GM13977 (cell line): ENCODE measurements around the gene SCAP.

Source experiments
- DNase-seq: peaks from one replicate; pipeline ENCODE4 v3.0.0; 2012; ENCODE audit warnings: low spot score
- in situ Hi-C: fragments of 300-500 bp; cut with MboI; formaldehyde crosslinking; loops from one replicate; pipeline ENCODE4 v1.12.0; 2022; ENCODE audit warnings: low sequenced_read_pairs, low pct_unique_long_range_greater_than_20kb, mixed read lengths, inconsistent platforms; ENCODE audit not compliant: unreplicated experiment
- TF ChIP-seq, protein P1 (sequence below): IDR thresholded peaks from 2 replicates; pipeline ENCODE4 v1.5.1; 2012; ENCODE audit warnings: mild to moderate bottlenecking, control low read depth; ENCODE audit not compliant: insufficient read depth; ENCODE audit errors: extremely low read depth, missing control alignments

Gene SCAP

DNA sequence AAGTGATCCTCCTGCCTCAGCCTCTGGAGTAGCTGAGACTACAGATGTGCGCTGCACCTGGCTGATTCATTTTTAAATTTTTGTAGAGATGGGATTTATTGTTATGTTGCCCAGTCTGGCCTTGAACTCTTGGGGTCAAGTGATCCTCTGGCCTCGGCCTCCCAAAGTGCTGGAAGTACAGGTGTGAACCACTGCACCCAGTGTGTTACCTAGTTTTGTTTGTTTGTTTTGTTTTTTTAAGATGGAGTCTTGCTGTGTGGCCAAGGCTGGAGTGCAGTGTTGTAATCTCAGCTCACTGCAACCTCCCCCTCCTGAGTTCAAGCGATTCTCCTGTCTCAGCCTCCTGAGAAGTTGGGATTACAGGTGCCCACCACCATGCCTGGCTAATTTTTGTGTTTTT lies 82.8 kb downstream of the SCAP start:
- in situ Hi-C loops, result no loop called here
- TF ChIP-seq, protein P1, sequence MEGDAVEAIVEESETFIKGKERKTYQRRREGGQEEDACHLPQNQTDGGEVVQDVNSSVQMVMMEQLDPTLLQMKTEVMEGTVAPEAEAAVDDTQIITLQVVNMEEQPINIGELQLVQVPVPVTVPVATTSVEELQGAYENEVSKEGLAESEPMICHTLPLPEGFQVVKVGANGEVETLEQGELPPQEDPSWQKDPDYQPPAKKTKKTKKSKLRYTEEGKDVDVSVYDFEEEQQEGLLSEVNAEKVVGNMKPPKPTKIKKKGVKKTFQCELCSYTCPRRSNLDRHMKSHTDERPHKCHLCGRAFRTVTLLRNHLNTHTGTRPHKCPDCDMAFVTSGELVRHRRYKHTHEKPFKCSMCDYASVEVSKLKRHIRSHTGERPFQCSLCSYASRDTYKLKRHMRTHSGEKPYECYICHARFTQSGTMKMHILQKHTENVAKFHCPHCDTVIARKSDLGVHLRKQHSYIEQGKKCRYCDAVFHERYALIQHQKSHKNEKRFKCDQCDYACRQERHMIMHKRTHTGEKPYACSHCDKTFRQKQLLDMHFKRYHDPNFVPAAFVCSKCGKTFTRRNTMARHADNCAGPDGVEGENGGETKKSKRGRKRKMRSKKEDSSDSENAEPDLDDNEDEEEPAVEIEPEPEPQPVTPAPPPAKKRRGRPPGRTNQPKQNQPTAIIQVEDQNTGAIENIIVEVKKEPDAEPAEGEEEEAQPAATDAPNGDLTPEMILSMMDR, result no peak
- no peak for DNase-seq

DNA sequence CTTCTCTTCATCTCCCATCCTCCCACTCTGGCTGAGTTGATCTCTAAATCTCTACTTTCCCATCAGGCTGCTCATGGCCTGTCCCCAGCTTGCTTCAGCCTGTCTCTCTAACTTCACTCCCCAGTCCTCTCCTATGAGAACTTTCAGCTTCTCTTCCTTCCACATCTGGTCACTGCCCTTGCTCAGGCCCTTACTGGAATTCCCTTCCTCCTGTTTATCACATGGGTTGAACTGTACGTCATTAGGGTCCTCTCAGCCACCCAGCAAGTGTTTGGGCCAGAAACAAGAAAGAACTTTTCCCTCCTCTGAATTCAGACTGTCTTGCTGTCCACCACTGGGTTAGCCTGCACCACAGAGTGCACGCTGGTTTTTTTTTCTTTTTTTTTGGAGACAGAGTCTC lies 89.9 kb downstream of the SCAP start:
- in situ Hi-C loops, result no loop called here
- no peak for DNase-seq
- TF ChIP-seq, protein P1, result no peak

DNA sequence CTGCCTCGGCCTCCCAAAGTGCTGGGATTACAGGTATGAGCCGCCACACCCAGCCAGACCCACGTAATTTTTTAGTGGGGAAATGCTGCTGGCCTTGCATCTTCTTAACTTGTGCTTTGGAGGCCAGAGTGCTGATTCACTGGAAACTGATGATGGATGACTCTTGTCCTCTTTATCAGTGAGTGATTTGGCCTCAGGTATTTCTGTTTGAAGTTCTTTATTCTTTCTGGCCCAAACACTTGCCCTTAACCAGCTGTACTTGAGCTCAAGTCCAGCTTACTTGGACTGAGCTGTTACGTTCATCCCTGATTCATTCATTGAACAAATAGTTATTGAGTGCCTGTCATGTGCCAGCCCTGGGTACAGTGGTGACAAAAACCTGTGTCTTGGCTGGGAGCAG lies 90.7 kb downstream of the SCAP start:
- TF ChIP-seq, protein P1, result no peak
- no peak for DNase-seq
- in situ Hi-C loops, result no loop called here

DNA sequence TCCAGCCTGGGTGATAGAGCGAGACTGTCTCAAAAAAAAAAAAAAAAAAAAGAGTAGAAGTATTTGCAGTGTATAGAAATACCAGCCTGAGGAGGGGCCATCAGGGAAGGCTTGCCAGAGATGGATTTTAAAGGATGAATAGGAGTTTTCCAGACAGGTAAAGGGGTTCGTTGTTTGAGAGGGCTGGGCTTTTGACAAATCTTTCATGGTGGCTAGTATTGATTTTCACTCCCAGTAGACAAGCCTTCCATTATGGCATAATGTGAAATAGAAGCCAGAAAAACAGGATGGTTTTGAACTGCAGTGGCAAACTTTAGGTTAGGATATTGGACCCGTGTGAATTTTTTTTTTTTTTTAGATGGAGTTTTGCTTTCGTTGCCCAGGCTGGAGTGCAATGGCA lies 91.3 kb downstream of the SCAP start:
- TF ChIP-seq, protein P1, result no peak
- in situ Hi-C loops, result no loop called here
- DNase-seq, result no peak

GRCh38 chr3:47381317-47382157 lies 94.2 kb downstream of the SCAP start:
- in situ Hi-C loops, result no loop called here
- TF ChIP-seq, protein P1, result no peak
- peak; percentile 88 for DNase-seq

GRCh38 chr3:47380601-47381316 lies 95.0 kb downstream of the SCAP start, which contains the start of gene PTPN23:
Gene PTPN23 (plus strand): TSS chr3:47381021. CDS start chr3:47381097, 76 bp downstream.
- TF ChIP-seq, protein P1, result no peak
- peak; percentile 97 for DNase-seq
- in situ Hi-C loops, result no loop called here
